Fibroblast of skin of scalp (primary cell): ENCODE results near the gene EHF.

Experiments
- DNase-seq: peaks from one replicate; pipeline ENCODE4 v3.0.0-alpha.2; 2013

Gene EHF

DNA sequence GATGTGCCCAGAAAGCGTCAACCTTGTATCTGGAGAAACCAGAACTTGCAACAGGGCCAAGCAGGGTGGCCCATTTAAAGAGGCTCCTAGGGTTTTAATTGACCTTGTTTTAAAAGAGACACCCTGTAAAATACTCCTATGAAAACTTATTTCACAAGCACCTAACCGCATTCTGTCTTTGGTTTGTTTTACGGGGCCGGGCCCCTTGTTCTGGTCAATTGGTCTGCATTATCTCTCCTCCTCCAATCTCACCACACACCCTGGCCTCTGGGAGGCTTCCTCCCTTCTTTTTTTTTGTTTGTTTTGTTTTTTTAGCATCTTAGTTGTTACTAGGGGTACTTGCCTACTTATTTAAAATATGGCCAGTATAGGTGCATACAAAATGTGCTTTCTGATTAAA is 4.7 kb downstream of the EHF start:
- DNase-seq = no peak

DNA sequence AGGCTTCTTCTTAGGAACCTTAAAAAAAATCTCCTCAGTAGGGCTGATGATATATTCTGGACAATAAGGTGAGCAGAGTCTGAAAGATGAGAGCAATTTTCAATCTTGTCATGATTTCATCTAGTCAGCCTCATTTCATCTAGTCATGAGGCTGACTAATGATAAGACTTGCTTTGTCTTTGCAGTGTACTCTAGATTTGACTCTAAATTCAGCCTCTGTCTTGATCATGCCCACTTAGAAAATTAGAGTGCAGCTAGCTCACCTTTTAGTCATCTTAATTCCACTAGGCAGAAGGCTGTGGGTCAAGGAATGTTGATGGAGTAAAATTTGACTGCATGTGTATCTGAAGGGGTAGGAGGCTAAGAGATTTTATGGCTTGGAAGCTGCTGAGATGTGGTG is 5.5 kb downstream of the EHF start:
- DNase-seq = no peak

DNA sequence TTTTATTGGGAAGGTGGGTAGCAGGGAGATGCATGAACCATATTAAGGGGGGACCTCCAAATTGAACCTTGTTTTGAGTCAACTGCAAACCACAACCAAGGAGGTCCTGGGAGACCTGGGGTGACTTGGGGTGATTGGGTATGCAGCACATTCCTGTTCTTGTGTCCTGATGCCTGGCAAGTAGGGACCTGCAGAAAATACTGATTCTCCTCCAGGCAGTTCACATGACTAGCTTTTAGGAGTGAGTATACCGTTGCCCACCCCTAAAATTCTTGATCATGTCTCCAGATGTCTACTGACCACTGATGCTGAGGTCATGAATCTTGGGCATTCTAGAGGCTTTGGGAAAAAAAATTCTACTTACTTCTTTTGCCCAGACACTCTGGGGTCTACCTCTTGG is 6.3 kb downstream of the EHF start:
- DNase-seq = no peak

DNA sequence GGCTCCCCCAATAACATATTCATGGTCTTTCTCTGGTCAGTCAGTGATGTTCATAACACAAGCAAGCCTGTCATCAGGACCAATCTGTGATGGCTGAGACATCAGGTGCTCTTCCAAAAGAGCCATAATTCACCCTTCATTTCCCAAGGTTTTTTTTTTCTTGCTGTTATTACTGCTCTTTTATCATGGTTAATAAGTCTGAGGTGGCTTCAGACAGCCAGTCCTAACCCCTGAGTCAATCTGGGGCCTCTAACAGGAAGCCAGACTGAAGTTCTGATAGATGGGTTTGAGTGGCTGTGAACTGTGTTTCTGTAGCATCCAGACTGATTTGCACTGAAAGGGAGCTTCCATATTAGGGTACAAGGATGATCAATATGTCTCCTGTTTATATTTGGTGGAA is 8.8 kb downstream of the EHF start:
- no peak for DNase-seq

DNA sequence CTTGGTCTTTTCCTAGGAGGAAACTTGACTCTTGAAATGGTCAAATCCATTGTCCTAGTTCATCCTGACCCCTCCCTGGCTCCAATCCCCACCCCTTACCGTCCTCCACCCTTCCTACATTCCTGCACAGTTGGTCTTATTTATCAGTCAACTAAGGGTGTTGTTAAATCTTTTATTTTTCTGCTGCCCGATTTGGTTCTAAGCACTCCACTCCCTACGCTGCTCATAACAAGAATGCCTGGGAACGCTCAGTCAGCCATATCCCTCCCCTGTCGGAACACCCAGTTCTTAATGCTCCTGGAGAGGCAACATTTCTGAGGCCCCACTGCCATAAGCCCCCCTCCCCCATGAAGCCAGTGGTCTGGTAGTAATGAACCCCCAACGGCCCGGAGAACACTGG is 9.7 kb downstream of the EHF start:
- DNase-seq = no peak

DNA sequence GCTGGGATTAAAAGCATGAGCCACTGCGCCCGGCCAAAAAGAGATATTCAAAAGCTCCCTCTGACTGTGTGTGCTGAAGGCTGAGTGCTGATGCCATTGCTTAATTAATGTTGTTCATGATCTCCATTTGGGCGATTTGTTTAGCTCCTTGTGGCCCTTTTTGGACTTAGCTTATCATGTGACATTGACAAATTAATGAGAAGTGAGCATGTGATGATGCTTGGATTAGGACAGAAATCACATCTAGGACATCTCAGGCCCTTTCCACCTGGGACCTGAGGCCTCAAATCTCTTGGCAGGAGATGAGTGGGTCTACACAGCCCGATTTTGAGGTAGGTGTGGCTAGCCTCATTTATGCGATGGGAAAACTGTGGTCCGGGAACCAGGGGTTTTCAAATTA is 10.4 kb downstream of the EHF start:
- DNase-seq = no peak

DNA sequence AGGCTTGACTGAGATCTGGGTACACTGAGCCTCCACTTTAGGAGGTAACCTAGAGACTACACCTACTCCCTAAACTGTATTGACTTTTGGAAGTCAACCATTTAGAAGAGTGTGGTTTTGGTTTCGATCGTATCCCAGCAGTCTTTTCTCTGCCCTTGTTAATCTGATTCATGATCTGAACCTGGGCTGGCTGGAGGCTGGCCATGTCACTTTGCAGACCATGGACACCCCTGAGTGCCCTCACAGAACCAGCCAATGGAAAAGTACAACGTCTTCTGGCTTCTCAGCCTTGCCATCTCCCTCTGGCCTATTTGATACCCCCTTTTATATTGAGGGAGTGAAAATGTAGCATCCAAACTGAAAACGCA is 10.8 kb downstream of the EHF start:
- DNase-seq = no peak

DNA sequence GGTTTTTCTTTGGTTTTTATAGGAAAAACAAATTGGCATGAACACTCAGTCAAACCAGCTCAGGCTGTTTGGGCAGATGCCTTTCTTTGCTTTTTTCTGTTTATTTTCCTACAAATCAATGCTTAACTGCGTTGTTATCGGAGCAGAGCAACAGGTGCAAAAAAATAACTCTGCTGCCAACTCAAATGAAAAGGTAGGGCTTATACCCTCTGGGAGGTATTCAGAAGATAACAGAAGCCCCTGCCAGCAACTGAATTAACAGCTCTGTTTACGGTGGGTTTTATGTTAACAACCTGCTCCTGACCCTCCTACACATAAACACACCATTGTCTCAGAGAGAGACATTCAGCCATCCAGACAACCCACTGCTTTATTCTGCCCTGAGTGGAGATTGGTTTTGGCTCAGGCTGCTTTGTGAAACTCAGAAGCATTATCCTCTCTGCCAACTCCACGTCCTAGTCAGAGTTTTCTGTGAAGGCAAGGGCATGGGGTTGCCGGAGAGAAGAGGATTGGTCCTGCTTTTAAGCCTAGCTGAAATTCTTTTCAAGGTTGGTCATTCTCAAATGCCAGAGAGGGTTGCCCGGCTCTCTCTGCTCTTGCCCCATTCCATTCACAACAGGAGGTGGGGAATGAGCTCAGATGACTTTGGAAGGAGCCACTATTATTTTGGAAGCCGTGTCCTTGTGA is 11.4 kb downstream of the EHF start:
- peak; percentile 30 for DNase-seq

DNA sequence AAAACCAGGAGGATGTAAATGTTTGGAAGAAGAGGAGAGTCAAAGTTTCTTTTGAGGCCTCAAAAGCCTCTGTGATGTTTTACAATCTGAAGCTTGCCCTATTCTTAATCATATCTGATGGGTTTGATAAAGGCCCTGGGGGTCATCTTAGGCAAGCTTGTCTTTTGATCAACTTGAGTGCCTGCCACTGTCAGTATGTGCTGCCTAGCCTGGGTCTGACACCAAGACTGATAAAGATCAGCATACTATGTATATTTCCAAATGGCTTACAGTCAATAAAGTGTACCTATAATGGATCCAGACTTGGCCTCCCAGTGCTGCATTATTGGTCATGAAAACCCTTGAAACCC is 12.7 kb downstream of the EHF start:
- no peak for DNase-seq

DNA sequence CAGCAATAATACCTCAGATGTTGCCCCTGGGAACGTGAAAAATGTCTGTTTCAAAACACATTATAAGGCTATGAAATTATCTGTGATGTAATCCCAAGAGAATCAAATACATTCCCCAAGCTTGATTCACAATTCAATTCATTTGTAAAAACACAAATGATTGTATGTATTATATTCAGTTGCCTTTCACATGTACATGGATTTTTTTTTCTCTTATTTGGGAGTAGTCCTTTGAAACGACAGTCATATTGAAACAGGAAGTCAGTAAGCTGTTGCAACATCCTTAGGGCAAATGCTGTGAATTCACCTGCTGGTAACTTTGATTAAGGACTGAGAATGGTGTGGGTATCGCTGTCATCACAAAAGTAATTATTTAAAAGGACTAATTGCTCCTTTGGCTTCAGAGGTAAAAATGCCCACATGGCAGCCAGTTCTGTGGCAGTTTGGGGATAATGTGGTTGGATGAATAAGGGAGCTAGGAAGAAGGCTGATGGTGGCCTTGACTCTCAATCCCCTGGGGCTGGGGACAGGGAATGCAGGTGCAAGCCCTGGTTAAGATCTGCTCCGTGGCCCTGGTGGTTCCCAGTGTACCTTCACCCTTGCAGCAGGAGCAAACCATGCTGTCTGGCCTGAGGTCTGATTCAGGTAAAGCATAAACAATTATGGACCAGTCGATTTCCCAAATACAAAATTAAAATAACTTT is 13.2 kb downstream of the EHF start:
- DNase-seq = peak; percentile 71

DNA sequence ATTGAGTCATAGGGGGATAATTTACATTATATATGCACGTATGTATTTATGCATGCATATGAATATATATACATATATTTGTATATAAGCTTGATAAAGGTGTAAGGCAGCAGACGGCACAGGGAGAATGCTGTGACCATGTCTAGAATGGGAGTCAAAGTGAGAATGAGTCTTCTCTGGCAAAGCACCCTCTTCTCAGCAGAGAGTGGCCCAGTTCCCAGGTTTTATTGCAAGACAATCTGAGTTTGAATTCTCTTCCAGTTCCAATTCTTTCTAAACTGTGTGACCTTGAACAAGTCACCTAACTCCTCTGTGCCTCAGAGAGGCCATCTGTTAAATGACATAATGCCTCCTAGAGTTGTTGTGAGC is 13.8 kb downstream of the EHF start:
- no peak for DNase-seq

DNA sequence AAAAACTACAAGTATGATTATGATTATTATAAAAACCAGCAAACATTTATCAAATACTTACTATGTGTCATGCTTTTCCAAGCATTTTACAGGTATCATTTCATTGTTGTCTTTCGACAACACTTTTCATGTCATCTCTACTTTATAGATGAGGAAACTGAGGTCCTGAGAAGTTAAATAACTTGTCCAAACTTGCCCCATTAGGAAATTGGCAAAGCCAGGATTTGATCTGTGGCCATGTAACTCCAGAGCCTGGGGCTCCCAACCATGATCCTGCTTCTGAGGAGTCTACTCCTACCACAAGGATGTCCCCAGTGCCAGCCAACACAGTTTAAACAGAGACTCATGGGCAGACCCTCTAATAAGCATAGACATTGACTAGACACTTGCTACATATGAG is 15.2 kb downstream of the EHF start:
- DNase-seq = no peak

DNA sequence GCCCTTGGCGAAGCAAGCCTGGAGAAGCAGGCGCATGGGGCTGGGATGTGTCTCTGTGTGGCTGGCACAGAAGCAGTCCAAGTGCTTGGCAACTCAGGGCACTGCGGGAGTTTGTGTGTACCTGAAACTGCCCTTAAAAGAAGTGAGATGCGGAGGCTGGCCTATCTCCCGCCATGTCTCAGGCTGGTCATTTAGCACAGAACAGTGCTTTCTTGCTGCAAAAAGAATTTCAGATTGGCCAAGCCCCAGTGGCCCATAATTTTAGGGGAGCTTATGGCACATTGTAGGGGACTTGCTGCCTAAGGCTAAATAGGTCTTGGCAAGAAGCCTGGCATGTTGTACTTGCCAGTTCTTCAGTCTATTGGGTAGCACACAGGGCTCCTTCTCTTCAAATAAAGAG is 16.4 kb downstream of the EHF start:
- no peak for DNase-seq

DNA sequence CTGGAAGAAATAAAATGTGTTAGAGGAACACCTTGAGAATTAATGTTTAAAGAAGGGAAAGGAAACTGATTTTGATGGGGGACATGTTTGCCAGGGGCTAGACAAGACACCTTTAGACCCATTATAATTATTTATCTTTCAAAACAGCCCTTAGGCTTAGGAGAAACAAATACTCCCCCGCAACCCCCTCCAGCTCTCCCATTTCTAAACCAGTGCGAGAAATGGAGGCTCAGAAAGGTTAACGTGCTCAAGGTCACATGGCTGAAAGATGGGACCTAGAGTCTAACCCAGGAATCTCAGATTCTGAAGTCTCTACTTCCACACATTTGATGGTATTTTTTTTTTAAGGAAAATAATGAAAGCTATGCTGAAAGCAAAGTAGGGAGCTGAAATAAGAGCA is 18.0 kb downstream of the EHF start:
- no peak for DNase-seq

DNA sequence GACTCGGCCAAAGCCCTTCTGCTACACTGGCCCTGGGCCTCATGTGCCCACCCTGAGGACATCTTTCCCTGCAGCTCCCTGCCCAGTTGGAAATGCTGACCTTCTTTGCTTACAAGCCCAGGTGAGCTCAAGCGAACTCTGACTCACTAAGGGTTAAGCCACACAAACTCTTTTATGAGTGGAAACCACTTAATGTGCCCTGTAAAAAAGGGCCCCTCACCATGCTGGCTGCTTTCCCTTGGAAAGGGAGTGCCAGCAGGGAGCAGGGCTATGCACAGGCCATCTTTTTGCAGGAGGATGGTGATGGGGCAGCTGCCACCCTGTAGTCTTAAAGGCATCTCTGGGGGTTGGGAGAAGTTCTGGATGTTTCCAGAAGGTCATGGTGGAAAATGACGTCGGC is 18.7 kb downstream of the EHF start:
- DNase-seq = no peak

DNA sequence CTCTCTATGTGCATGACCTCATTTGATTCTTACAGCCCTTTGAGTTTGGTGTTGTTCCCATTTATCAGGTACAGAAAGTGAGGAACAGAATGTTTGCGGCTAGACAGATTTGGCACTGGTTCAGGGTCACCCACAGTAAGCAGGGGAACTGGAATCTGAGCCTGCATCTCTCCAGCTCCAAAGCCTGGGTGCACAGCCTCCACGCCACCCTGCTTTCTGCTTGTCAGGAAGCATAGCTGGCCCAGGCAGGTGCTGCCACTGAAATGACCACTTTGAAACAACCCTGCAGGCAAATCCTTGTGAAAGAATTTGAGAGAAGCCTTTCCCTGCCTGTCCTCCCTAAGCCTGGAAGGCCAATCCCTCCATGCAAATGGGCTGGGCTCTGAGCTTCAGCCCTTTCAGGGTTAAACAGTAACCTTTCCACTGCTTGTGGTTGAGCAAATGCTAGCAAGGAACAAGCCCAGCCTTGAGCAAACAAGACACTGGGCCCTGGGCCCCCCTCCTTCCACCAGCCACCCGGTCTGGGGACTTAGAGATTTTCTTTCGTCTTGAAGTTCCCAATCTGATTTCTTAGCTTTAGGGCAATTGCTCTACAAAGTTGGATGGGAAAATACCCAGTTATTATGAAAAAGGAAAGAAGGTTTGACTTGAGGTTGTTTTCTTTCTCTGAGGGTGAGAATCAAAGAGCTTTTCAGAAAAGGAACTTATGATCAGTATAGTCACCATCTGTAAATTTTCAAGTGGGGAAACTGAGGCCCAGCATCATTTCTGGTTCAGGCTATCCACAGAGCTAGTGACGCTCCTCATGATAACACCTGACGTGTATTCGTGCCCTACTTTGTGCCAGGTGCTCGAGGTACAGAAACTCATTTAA is 19.4 kb downstream of the EHF start:
- no peak for DNase-seq

DNA sequence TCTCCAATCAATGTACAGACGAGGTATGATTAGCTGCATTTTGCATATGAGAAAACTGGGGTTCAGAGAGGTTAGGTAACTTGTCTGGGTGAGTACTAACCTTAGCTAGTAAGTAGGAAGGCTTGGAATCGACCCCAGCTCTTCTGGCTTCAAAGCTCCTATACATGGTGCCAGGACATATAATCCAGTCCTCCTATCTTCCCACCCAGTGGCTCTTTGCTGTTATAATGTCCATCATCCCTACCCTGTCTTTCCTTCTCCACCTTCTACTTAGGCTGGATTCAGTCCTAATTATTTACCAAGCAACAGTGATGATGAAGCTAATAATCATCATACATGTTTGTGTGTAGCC is 20.0 kb downstream of the EHF start:
- no peak for DNase-seq

DNA sequence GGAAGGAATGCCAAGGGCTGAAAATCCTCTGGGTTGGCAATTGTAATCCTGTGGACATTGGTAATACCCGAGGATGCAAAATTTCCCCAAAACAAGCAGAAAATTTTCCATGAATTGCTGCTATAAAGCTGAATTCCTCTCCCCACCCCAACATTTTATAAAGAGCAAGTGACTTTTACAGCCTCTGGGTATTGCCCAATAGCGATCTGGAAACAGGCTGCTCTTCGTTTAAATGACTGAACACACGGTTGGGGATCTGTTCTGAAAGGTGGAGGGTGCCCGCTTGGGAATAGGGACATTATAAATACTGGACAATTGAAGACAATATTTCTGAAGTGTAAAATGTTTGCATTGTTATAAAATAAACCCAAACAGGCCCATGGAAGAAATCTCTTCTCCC is 20.6 kb downstream of the EHF start:
- DNase-seq = no peak

DNA sequence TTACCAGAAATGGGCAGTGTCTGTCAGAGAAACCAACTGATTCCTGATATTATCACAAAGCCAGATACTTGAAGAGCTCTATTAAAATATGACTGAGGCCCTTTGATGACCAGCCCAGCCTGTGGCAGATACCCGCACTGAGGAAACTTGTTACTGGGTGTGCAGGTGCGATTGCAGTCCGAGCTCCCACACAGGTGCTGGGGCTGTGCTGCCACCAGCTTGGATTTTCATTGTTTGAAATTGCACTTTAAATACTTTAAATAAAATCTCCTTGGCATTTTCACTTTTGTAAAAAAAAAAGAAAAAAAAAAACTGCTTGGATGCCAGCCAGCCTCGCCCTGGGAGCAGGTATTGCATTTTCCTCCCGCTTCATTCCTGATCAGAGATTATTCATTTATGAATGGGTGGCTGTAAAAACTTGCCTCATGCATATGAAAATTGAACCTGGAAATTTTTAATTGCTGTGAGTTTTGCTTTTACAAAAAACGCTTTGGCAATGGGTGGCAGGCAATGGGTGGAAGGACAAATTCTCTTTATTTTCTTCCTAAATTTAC is 21.2 kb downstream of the EHF start:
- DNase-seq = no peak

DNA sequence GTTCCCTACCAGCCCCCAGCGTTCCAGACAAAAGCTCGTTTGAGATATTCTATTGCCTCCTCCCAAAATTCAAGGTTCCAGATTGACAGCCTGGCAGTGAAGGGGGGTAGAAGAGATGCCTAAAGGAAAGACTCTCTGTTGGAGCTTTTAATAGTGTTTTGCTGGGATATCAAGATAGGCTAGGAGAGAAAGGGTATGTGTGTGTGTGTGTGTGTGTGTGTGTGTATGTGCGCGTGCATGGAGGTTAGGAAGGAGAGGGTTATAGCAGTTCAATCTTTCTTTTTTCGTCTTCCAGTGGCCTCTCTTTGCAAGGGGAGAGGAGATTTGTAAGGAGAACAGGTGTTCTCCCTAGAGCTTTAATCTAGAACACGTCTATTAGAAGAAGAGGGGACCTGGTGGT is 22.0 kb downstream of the EHF start:
- no peak for DNase-seq

DNA sequence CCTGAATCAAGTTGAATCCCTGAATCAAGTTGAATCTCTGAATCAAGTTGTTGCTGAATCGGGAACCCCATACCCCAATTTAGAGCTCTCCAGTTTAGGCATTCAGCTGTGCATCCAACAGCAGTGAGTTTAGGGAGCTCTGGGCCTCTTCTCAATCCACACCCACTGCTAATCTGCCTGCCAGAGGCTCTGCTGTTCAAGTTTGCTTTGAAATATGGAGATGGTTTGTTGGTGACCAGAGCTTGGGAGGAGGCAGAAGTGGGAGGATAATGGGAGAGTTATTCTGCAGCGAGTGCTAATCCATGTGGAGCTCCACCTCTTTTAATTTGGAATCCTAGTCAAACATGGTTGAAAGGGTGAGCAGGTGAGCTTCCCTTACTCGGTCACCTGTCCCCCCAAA is 22.4 kb downstream of the EHF start:
- DNase-seq = no peak

DNA sequence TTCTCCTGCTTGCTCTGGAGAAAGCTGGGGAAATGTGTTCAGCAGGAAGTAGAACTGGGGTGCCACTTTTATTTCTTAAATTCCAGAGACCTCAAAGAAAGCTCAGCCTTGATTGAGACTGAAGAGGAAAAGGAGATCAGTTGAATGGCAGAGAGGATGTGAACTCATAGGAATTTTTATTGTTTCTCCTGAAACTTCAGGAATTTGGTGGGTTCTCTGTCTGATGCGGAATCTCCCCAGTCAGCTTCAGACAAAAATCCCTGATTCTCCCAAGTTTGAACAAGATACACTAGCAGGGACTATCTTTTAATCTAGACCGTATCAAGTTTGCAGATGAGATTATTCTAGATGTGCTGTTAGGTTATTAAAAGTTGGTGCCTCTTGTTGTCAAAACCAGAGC is 23.0 kb downstream of the EHF start:
- peak; percentile 12 for DNase-seq

DNA sequence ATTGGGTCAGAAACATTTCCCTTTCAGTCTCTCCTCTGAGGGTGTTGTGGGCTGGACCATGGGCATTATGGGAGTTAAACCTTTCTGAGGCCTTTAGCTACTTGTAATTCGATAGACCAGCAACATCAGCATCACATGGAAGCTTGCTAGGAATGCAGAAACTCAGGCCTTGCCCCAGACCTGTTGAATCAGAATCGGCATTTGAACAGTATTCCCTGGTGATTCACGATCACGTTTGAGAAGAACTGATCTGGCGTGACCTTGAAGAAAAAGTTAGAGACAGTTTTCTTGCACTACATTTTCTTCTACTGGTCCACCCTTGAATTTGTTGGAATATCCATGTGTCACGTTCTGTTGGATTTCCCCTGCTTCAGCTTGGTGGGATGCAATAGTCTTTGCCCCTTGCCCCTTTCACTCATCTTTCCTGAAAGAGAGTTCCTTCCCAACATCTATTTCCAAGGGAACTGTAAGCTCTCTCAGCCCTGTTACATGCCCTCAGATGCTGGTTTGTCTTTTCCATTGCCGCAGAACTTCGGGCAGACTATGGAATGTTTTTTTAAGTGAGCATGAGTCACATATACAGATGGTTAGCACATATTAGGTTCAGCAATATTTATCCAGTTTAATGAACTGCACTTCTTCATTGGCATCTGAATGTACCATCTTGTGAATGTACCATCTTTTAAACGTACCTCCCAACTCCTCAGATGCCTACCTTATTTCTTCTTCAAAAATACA is 23.9 kb downstream of the EHF start:
- DNase-seq = peak; percentile 81
